Loucy (cell line): ENCODE measurements around the gene SMIM44.

ENCODE experiments used
- EZH2phosphoT487 ChIP-seq: fragments of 200-600 bp; IDR thresholded peaks from 2 replicates; pipeline ENCODE4 v1.6.1; 2018; ENCODE audit warnings: antibody characterized with exemption, mild to moderate bottlenecking, moderate library complexity, borderline replicate concordance
- TF ChIP-seq, protein P1 (sequence below): fragments of 200-600 bp; sonication (generic); conservative IDR thresholded peaks from 2 replicates; pipeline ENCODE4 v1.5.1; 2014; ENCODE audit warnings: mild to moderate bottlenecking, antibody characterized with exemption, low read length

- TF ChIP-seq, protein P1, sequence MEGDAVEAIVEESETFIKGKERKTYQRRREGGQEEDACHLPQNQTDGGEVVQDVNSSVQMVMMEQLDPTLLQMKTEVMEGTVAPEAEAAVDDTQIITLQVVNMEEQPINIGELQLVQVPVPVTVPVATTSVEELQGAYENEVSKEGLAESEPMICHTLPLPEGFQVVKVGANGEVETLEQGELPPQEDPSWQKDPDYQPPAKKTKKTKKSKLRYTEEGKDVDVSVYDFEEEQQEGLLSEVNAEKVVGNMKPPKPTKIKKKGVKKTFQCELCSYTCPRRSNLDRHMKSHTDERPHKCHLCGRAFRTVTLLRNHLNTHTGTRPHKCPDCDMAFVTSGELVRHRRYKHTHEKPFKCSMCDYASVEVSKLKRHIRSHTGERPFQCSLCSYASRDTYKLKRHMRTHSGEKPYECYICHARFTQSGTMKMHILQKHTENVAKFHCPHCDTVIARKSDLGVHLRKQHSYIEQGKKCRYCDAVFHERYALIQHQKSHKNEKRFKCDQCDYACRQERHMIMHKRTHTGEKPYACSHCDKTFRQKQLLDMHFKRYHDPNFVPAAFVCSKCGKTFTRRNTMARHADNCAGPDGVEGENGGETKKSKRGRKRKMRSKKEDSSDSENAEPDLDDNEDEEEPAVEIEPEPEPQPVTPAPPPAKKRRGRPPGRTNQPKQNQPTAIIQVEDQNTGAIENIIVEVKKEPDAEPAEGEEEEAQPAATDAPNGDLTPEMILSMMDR, result no peak
- TF ChIP-seq EZH2phosphoT487, result no peak
Observed at GRCh38 chr19:3519126-3519525, 35.9 kb upstream of the SMIM44 start.
